ENCODE results near the gene AFAP1. TPM values are rescaled to one million over a fixed set of nuclear protein-coding genes. Genes with fewer than 3 reads are reported as not detected.

Gene AFAP1
- total RNA-seq, 1 experiment from 2014 or later = 22.5 TPM

GRCh38 chr4:7784131-7784870 is 155.4 kb downstream of the AFAP1 start:
- no peak for TF ChIP-seq CTCF (IDR thresholded peaks at IDR 0.05; ENCODE audit: unreplicated experiment)
- Mint-ChIP-seq H3K27me3 (ENCODE audit: insufficient read depth, unreplicated experiment) (no peaks in the 10 kb centered on the region), H3K9me3 (ENCODE audit: unreplicated experiment) (no peaks in the 10 kb centered on the region), H3K36me3 (ENCODE audit: insufficient read depth, unreplicated experiment) (peaks cover 20% of the 10 kb centered on the region), H3K4me1 (ENCODE audit: insufficient read depth, unreplicated experiment) (no peaks in the 10 kb centered on the region), H3K4me3 (ENCODE audit: unreplicated experiment) (no peak overlapping the region), H3K27ac (ENCODE audit: low read depth, unreplicated experiment) (no peak overlapping the region)
- intact Hi-C loops (cut with micrococcal nuclease) = no loop called here
- DNase-seq (ENCODE audit: unreplicated experiment) = no peak
- no TSS peak for BruUV-seq (replicated peaks)
- CTCF ChIA-PET = no interaction called here
- POLR2A ChIA-PET = no interaction called here

DNA sequence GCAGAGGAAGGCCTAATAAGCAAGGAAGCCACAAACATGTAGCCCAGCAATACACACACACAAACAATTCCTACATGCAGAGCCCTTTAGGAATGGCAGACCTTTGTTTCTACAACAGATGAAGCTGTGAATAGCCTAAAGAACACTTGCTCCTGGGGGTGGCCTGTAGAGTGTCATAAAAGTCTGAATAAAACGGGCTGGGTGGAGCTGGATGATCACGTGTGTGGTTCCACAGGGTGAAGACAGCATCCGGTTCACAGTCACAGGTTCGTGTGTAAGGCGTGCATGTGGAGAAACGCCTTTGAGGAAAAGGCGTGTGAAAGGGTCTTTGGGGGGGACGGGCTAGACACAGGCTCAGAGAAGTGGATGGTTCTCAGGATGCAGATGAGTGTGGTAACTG is 156.1 kb downstream of the AFAP1 start:
- H3K27me3 Mint-ChIP-seq (ENCODE audit: insufficient read depth, unreplicated experiment) = no peaks in the 10 kb centered on the region
- TF ChIP-seq CTCF (IDR thresholded peaks at IDR 0.05; ENCODE audit: unreplicated experiment) = no peak
- H3K4me3 Mint-ChIP-seq (ENCODE audit: unreplicated experiment) = no peak overlapping the region
- peaks cover 25% of the 10 kb centered on the region for H3K36me3 Mint-ChIP-seq (ENCODE audit: insufficient read depth, unreplicated experiment)
- no peak overlapping the region for H3K27ac Mint-ChIP-seq (ENCODE audit: low read depth, unreplicated experiment)
- CTCF ChIA-PET = no interaction called here
- no peaks in the 10 kb centered on the region for H3K9me3 Mint-ChIP-seq (ENCODE audit: unreplicated experiment)
- no peaks in the 10 kb centered on the region for H3K4me1 Mint-ChIP-seq (ENCODE audit: insufficient read depth, unreplicated experiment)
- no TSS peak for BruUV-seq (replicated peaks)
- POLR2A ChIA-PET = interaction anchor here (0.7 kb wide), 1 partner anchor 11 kb away, joined by 3 read pairs; no protein-coding TSS in a partner anchor
- intact Hi-C loops (cut with micrococcal nuclease) = no loop called here
- no peak for DNase-seq (ENCODE audit: unreplicated experiment)

GRCh38 chr4:7782783-7783182 is 156.9 kb downstream of the AFAP1 start:
- Mint-ChIP-seq H3K27me3 (ENCODE audit: insufficient read depth, unreplicated experiment) (no peaks in the 10 kb centered on the region), H3K27ac (ENCODE audit: low read depth, unreplicated experiment) (no peak overlapping the region), H3K9me3 (ENCODE audit: unreplicated experiment) (no peaks in the 10 kb centered on the region), H3K36me3 (ENCODE audit: insufficient read depth, unreplicated experiment) (peaks cover 33% of the 10 kb centered on the region), H3K4me1 (ENCODE audit: insufficient read depth, unreplicated experiment) (no peaks in the 10 kb centered on the region), H3K4me3 (ENCODE audit: unreplicated experiment) (no peak overlapping the region)
- ChIA-PET POLR2A (no interaction called here), CTCF (interaction anchor here (0.6 kb wide), 1 partner anchor 696 kb away, joined by 4 read pairs; no protein-coding TSS in a partner anchor)
- BruUV-seq (replicated peaks) = no TSS peak
- no peak for TF ChIP-seq CTCF (IDR thresholded peaks at IDR 0.05; ENCODE audit: unreplicated experiment)
- intact Hi-C loops (cut with micrococcal nuclease) = no loop called here
- no peak for DNase-seq (ENCODE audit: unreplicated experiment)

DNA sequence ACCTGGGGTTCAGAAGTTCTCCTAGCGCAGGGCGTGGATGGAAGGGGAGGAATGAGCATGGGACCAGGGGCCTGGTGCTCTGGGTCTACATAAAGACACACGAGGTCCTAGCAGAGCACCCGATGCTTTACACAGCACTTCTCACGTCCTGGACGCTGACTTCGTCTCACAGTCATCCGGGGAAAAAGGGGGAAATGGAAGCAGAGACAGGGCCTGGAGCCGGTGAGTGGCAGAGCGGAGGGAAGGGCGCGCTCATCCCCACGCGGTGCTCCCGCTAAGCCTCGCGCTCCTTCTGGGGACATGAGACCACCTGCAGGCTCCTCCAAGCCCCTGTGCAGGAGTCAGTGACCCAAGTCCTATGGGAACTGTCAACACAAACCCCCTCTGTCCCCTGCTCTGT is 157.7 kb downstream of the AFAP1 start:
- Mint-ChIP-seq H3K36me3 (ENCODE audit: insufficient read depth, unreplicated experiment) (peaks cover 37% of the 10 kb centered on the region), H3K4me3 (ENCODE audit: unreplicated experiment) (no peak overlapping the region), H3K27ac (ENCODE audit: low read depth, unreplicated experiment) (no peak overlapping the region), H3K9me3 (ENCODE audit: unreplicated experiment) (no peaks in the 10 kb centered on the region), H3K4me1 (ENCODE audit: insufficient read depth, unreplicated experiment) (no peaks in the 10 kb centered on the region), H3K27me3 (ENCODE audit: insufficient read depth, unreplicated experiment) (no peaks in the 10 kb centered on the region)
- intact Hi-C loops (cut with micrococcal nuclease) = no loop called here
- ChIA-PET CTCF (no interaction called here), POLR2A (no interaction called here)
- TF ChIP-seq CTCF (IDR thresholded peaks at IDR 0.05; ENCODE audit: unreplicated experiment) = no peak
- no peak for DNase-seq (ENCODE audit: unreplicated experiment)
- no TSS peak for BruUV-seq (replicated peaks)

Data from MCF 10A (cell line).